Smooth muscle cell (in vitro differentiated cells): ENCODE data around the gene BCL2. TPM values are rescaled to one million over a fixed set of nuclear protein-coding genes. Genes with fewer than 3 reads are reported as not detected.
"Not testable (repeated sequence)": the region's sequence is repeated elsewhere in the genome, so short reads cannot be mapped to it uniquely, and the experiment has no call there.

Source experiments
- DNase-seq: peaks from one replicate; lab custom pipeline; 2025; ENCODE audit not compliant: unreplicated experiment; lab: John Stamatoyannopoulos, UW
- H2AFZ ChIP-seq: fragments of 200-600 bp; sonication (generic); 2 replicates; pipeline ENCODE4 v1.6.0; 2016; ENCODE audit warnings: antibody characterized with exemption, low read depth, mild to moderate bottlenecking
- H3F3A ChIP-seq: fragments of 200-600 bp; sonication (generic); 2 replicates; pipeline ENCODE4 v1.6.0; 2017; ENCODE audit warnings: antibody characterized with exemption, low read depth
- H3K27ac ChIP-seq: fragments of 200-600 bp; sonication (generic); 2 replicates; pipeline ENCODE4 v1.5.1; 2016; ENCODE audit warnings: low read depth, mild to moderate bottlenecking
- H3K27me3 ChIP-seq: fragments of 200-600 bp; sonication (generic); 2 replicates; pipeline ENCODE4 v1.6.1; 2016; ENCODE audit warnings: low read depth, mild to moderate bottlenecking
- H3K36me3 ChIP-seq: fragments of 200-600 bp; sonication (generic); 2 replicates; pipeline ENCODE4 v1.5.1; 2016; ENCODE audit warnings: low read depth
- H3K4me1 ChIP-seq: fragments of 200-600 bp; sonication (generic); 2 replicates; pipeline ENCODE4 v1.5.1; 2016; ENCODE audit warnings: low read depth
- H3K4me2 ChIP-seq: fragments of 200-600 bp; sonication (generic); 2 replicates; pipeline ENCODE4 v1.6.0; 2016; ENCODE audit warnings: mild to moderate bottlenecking
- H3K4me3 ChIP-seq: fragments of 200-600 bp; sonication (generic); 2 replicates; pipeline ENCODE4 v1.5.1; 2016; ENCODE audit warnings: mild to moderate bottlenecking
- H3K79me2 ChIP-seq: fragments of 200-600 bp; sonication (generic); 2 replicates; pipeline ENCODE4 v1.6.0; 2016; ENCODE audit warnings: low read depth, mild to moderate bottlenecking
- H3K9ac ChIP-seq: fragments of 200-600 bp; sonication (generic); 2 replicates; pipeline ENCODE4 v1.6.0; 2016; ENCODE audit warnings: low read depth
- H3K9me3 ChIP-seq: fragments of 200-600 bp; sonication (generic); replicated peaks from 2 replicates; pipeline ENCODE4 v1.5.1; 2016; ENCODE audit warnings: low read depth
- H4K20me1 ChIP-seq: fragments of 200-600 bp; sonication (generic); 2 replicates; pipeline ENCODE4 v1.6.0; 2016; ENCODE audit warnings: low read depth
- WGBS: methylation state at CpG from one replicate; pipeline ENCODE4 v1.1.7; 2016; ENCODE audit warnings: low lambda C conversion rate; 5-methylcytosine and 5-hydroxymethylcytosine counted together
- polyA plus RNA-seq: library from polyadenylated mRNA; unstranded; fragments of >200 nt; fragmentation: Nextera tagmentation; extraction: Ambion mirVana; gene quantifications from 2 replicates; pipeline ENCODE4 v1.2.1, GENCODE V29; 2016
- total RNA-seq: library from RNA; depleted of rRNA; stranded (reverse); fragments of >200 nt; gene quantifications from 2 replicates; pipeline ENCODE4 v1.2.3, GENCODE V29; 2014
- TF ChIP-seq, protein P1 (sequence below): fragments of 200-600 bp; sonication (generic); IDR thresholded peaks from 2 replicates; pipeline ENCODE4 v1.5.1; 2017; ENCODE audit warnings: borderline replicate concordance, mild to moderate bottlenecking, antibody characterized with exemption; ENCODE audit not compliant: insufficient read depth, poor library complexity, severe bottlenecking

BCL2 gene
- total and polyA plus RNA-seq, 2 experiments from 2014 or later = 0.85 TPM; not detected in 1

GRCh38 chr18:63192885-63193349 is 126.7 kb downstream of the BCL2 start:
- Histone ChIP-seq H3K9me3 (no peaks in the 10 kb centered on the region), H3K79me2 (no peaks in the 10 kb centered on the region), H2AFZ (no peak overlapping the region), H3K4me1 (no peaks in the 10 kb centered on the region), H3F3A (no peaks in the 10 kb centered on the region), H3K27ac (no peak overlapping the region), H3K4me3 (no peak overlapping the region), H3K9ac (no peak overlapping the region), H3K4me2 (no peak overlapping the region), H3K36me3 (no peaks in the 10 kb centered on the region), H4K20me1 (no peaks in the 10 kb centered on the region), H3K27me3 (peaks cover 48% of the 10 kb centered on the region)
- TF ChIP-seq, protein P1, sequence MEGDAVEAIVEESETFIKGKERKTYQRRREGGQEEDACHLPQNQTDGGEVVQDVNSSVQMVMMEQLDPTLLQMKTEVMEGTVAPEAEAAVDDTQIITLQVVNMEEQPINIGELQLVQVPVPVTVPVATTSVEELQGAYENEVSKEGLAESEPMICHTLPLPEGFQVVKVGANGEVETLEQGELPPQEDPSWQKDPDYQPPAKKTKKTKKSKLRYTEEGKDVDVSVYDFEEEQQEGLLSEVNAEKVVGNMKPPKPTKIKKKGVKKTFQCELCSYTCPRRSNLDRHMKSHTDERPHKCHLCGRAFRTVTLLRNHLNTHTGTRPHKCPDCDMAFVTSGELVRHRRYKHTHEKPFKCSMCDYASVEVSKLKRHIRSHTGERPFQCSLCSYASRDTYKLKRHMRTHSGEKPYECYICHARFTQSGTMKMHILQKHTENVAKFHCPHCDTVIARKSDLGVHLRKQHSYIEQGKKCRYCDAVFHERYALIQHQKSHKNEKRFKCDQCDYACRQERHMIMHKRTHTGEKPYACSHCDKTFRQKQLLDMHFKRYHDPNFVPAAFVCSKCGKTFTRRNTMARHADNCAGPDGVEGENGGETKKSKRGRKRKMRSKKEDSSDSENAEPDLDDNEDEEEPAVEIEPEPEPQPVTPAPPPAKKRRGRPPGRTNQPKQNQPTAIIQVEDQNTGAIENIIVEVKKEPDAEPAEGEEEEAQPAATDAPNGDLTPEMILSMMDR = no peak
- 76% methylated on average over 3 of the region's 3 CpGs for WGBS
- DNase-seq = no peak

DNA sequence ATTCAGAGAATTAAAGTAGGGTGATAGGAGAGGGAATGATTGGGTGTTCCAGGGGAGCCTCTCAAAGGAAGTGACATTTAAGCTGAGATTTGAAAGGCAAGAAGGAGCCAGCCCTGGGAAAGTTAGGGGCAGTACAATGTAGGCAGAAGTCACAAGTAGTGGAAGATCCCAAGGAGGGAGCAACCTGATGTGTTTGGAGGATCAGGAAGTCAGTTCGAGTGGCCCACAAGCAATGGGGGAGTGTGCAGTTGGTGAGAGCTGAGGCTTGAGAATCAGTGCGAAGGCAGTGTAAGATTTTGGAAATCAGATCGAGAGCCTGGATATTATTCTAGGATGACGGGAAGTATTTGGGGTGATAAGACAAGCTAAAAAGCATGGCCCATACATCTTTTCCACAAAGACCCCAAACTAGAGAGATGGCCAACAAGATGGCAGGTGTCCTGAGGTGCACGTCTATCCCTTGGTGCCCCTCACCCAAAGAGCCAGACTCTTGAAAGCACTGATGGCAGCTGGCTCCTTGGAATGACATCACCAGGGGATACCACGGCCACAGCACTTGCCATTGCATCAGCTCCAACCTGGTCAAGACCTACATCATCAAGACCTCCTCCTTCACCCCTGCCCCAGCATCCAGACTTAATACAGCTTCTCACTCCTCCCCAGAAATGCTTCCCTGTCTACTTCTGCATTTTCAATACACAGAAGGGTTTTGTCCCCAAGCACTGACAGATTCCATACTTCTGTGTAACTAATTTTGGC is 127.3 kb downstream of the BCL2 start:
- no peak overlapping the region for H3K27ac ChIP-seq
- DNase-seq = no peak
- no peaks in the 10 kb centered on the region for H3K36me3 ChIP-seq
- no peaks in the 10 kb centered on the region for H3F3A ChIP-seq
- no peak overlapping the region for H3K4me3 ChIP-seq
- H3K4me1 ChIP-seq = no peaks in the 10 kb centered on the region
- no peak overlapping the region for H3K9ac ChIP-seq
- H3K4me2 ChIP-seq = no peak overlapping the region
- 85% methylated on average over 6 of the region's 6 CpGs for WGBS
- no peaks in the 10 kb centered on the region for H4K20me1 ChIP-seq
- H2AFZ ChIP-seq = no peak overlapping the region
- no peaks in the 10 kb centered on the region for H3K79me2 ChIP-seq
- TF ChIP-seq, protein P1 = no peak
- no peaks in the 10 kb centered on the region for H3K9me3 ChIP-seq
- H3K27me3 ChIP-seq = peaks cover 42% of the 10 kb centered on the region

GRCh38 chr18:63191413-63191812 is 128.2 kb downstream of the BCL2 start:
- TF ChIP-seq, protein P1 = no peak
- H3F3A ChIP-seq = no peaks in the 10 kb centered on the region
- no peak for DNase-seq
- H3K9me3 ChIP-seq = no peaks in the 10 kb centered on the region
- H3K9ac ChIP-seq = no peak overlapping the region
- 75% methylated on average over 1 of the region's 1 CpG for whole genome bisulfite sequencing
- H3K4me1 ChIP-seq = no peaks in the 10 kb centered on the region
- no peaks in the 10 kb centered on the region for H3K36me3 ChIP-seq
- H3K27me3 ChIP-seq = peaks cover 35% of the 10 kb centered on the region
- H3K27ac ChIP-seq = no peak overlapping the region
- H2AFZ ChIP-seq = no peak overlapping the region
- H4K20me1 ChIP-seq = no peaks in the 10 kb centered on the region
- no peak overlapping the region for H3K4me3 ChIP-seq
- H3K79me2 ChIP-seq = no peaks in the 10 kb centered on the region
- H3K4me2 ChIP-seq = no peak overlapping the region

- peaks cover 30% of the 10 kb centered on the region for H3K27me3 ChIP-seq
- H3K27ac ChIP-seq, H3F3A ChIP-seq, H3K36me3 ChIP-seq, H3K9me3 ChIP-seq, H3K4me3 ChIP-seq, DNase-seq, H3K4me1 ChIP-seq, H2AFZ ChIP-seq, H4K20me1 ChIP-seq, H3K4me2 ChIP-seq, H3K9ac ChIP-seq, H3K79me2 ChIP-seq: not testable (repeated sequence)
- whole genome bisulfite sequencing = 98% methylated on average over 2 of the region's 2 CpGs
Measured at GRCh38 chr18:63190838-63191237, 128.7 kb downstream of the BCL2 start.
